Smooth muscle cell (in vitro differentiated cells): ENCODE measurements around the gene S100A12. TPM values are rescaled to one million over a fixed set of nuclear protein-coding genes. Genes with fewer than 3 reads are reported as not detected.

Source experiments
- DNase-seq: peaks from one replicate; lab custom pipeline; 2025; ENCODE audit not compliant: unreplicated experiment; lab: John Stamatoyannopoulos, UW
- H2AFZ ChIP-seq: fragments of 200-600 bp; sonication (generic); 2 replicates; pipeline ENCODE4 v1.6.0; 2016; ENCODE audit warnings: antibody characterized with exemption, low read depth, mild to moderate bottlenecking
- H3F3A ChIP-seq: fragments of 200-600 bp; sonication (generic); 2 replicates; pipeline ENCODE4 v1.6.0; 2017; ENCODE audit warnings: antibody characterized with exemption, low read depth
- H3K27ac ChIP-seq: fragments of 200-600 bp; sonication (generic); 2 replicates; pipeline ENCODE4 v1.5.1; 2016; ENCODE audit warnings: low read depth, mild to moderate bottlenecking
- H3K27me3 ChIP-seq: fragments of 200-600 bp; sonication (generic); 2 replicates; pipeline ENCODE4 v1.6.1; 2016; ENCODE audit warnings: low read depth, mild to moderate bottlenecking
- H3K36me3 ChIP-seq: fragments of 200-600 bp; sonication (generic); 2 replicates; pipeline ENCODE4 v1.5.1; 2016; ENCODE audit warnings: low read depth
- H3K4me1 ChIP-seq: fragments of 200-600 bp; sonication (generic); 2 replicates; pipeline ENCODE4 v1.5.1; 2016; ENCODE audit warnings: low read depth
- H3K4me2 ChIP-seq: fragments of 200-600 bp; sonication (generic); 2 replicates; pipeline ENCODE4 v1.6.0; 2016; ENCODE audit warnings: mild to moderate bottlenecking
- H3K4me3 ChIP-seq: fragments of 200-600 bp; sonication (generic); 2 replicates; pipeline ENCODE4 v1.5.1; 2016; ENCODE audit warnings: mild to moderate bottlenecking
- H3K79me2 ChIP-seq: fragments of 200-600 bp; sonication (generic); 2 replicates; pipeline ENCODE4 v1.6.0; 2016; ENCODE audit warnings: low read depth, mild to moderate bottlenecking
- H3K9ac ChIP-seq: fragments of 200-600 bp; sonication (generic); 2 replicates; pipeline ENCODE4 v1.6.0; 2016; ENCODE audit warnings: low read depth
- H3K9me3 ChIP-seq: fragments of 200-600 bp; sonication (generic); replicated peaks from 2 replicates; pipeline ENCODE4 v1.5.1; 2016; ENCODE audit warnings: low read depth
- H4K20me1 ChIP-seq: fragments of 200-600 bp; sonication (generic); 2 replicates; pipeline ENCODE4 v1.6.0; 2016; ENCODE audit warnings: low read depth
- CTCF ChIP-seq: fragments of 200-600 bp; sonication (generic); IDR thresholded peaks from 2 replicates; pipeline ENCODE4 v1.5.1; 2017; ENCODE audit warnings: borderline replicate concordance, mild to moderate bottlenecking, antibody characterized with exemption; ENCODE audit not compliant: insufficient read depth, poor library complexity, severe bottlenecking
- WGBS: methylation state at CpG from one replicate; pipeline ENCODE4 v1.1.7; 2016; ENCODE audit warnings: low lambda C conversion rate; 5-methylcytosine and 5-hydroxymethylcytosine counted together
- polyA plus RNA-seq: library from polyadenylated mRNA; unstranded; fragments of >200 nt; fragmentation: Nextera tagmentation; extraction: Ambion mirVana; gene quantifications from 2 replicates; pipeline ENCODE4 v1.2.1, GENCODE V29; 2016
- total RNA-seq: library from RNA; depleted of rRNA; stranded (reverse); fragments of >200 nt; gene quantifications from 2 replicates; pipeline ENCODE4 v1.2.3, GENCODE V29; 2014

Gene S100A12
- total and polyA plus RNA-seq, 2 experiments from 2014 or later: not detected

- Histone ChIP-seq H2AFZ (no peak overlapping the region), H3K79me2 (no peaks in the 10 kb centered on the region), H3K9ac (no peak overlapping the region), H3K4me3 (no peak overlapping the region), H3K4me1 (no peaks in the 10 kb centered on the region), H3K4me2 (no peak overlapping the region), H3K27me3 (no peaks in the 10 kb centered on the region), H3K36me3 (no peaks in the 10 kb centered on the region), H4K20me1 (no peaks in the 10 kb centered on the region), H3K27ac (no peak overlapping the region), H3K9me3 (no peaks in the 10 kb centered on the region), H3F3A (no peaks in the 10 kb centered on the region)
- WGBS: 83% methylated on average over 3 of the region's 3 CpGs
- TF ChIP-seq CTCF: no peak
- no peak for DNase-seq
Observed at GRCh38 chr1:153392822-153393221, 17.4 kb upstream of the S100A12 start.

GRCh38 chr1:153392258-153392657 lies 16.8 kb upstream of the S100A12 start:
- no peak overlapping the region for H3K9ac ChIP-seq
- H3K79me2 ChIP-seq: no peaks in the 10 kb centered on the region
- H2AFZ ChIP-seq: no peak overlapping the region
- H3K27ac ChIP-seq: no peak overlapping the region
- H3K4me2 ChIP-seq: no peak overlapping the region
- no peaks in the 10 kb centered on the region for H4K20me1 ChIP-seq
- H3K27me3 ChIP-seq: no peaks in the 10 kb centered on the region
- H3K4me3 ChIP-seq: no peak overlapping the region
- H3K36me3 ChIP-seq: no peaks in the 10 kb centered on the region
- H3F3A ChIP-seq: no peaks in the 10 kb centered on the region
- H3K4me1 ChIP-seq: no peaks in the 10 kb centered on the region
- H3K9me3 ChIP-seq: no peaks in the 10 kb centered on the region
- TF ChIP-seq CTCF: no peak
- WGBS: 59% methylated on average over 3 of the region's 3 CpGs
- DNase-seq: no peak

- H3K9me3 ChIP-seq: no peaks in the 10 kb centered on the region
- H3K79me2 ChIP-seq: no peaks in the 10 kb centered on the region
- H3K9ac ChIP-seq: no peak within 1 kb of the TSS
- no peak within 1 kb of the TSS for H2AFZ ChIP-seq
- H3K4me1 ChIP-seq: no peaks in the 10 kb centered on the region
- no peak for DNase-seq
- H3K36me3 ChIP-seq: no peaks in the 10 kb centered on the region
- no peak within 1 kb of the TSS for H3K4me2 ChIP-seq
- H4K20me1 ChIP-seq: no peaks in the 10 kb centered on the region
- H3K27me3 ChIP-seq: no peaks in the 10 kb centered on the region
- TF ChIP-seq CTCF: no peak
- no peaks in the 10 kb centered on the region for H3F3A ChIP-seq
- no peak within 1 kb of the TSS for H3K4me3 ChIP-seq
- WGBS: 79% methylated on average over 7 of the region's 7 CpGs
- no peak within 1 kb of the TSS for H3K27ac ChIP-seq
Observed at GRCh38 chr1:153390938-153391710, 15.7 kb upstream of the S100A12 start, which contains the start of gene S100A8. Gene S100A8, minus strand, starts transcription at chr1:153391073. Its CDS starts 538 bp downstream, at chr1:153390535.
